Cardiac septum (tissue), 1 donor: ENCODE data around the gene KAZN. TPM values are rescaled to one million over a fixed set of nuclear protein-coding genes. Genes with fewer than 3 reads are reported as not detected.
"Not testable (repeated sequence)": the region's sequence is repeated elsewhere in the genome, so short reads cannot be mapped to it uniquely, and the experiment has no call there.

Source experiments
- DNase-seq: peaks from one replicate; pipeline ENCODE4 v3.0.0-alpha.2; 2020; ENCODE audit warnings: low spot score
- intact Hi-C: fragments of 100-400 bp; cut with DNase I; formaldehyde crosslinking; loops from one replicate; pipeline ENCODE4 v1.14.0; 2022
- long read RNA-seq: library from polyadenylated mRNA; unstranded; transcript quantifications from one replicate; pipeline ENCODE4 v2.0.0, GENCODE V29; 2021
- total RNA-seq: library from RNA; stranded (reverse); fragmentation: NEBNext Ultra II Directional; extraction: Animal tissue kit (Norgen Biotek cat#: 25700); gene quantifications from one replicate; pipeline ENCODE4 v1.2.1, GENCODE V29; 2021
- donor health status: DM: no; HTN: no; CAD: no.

KAZN gene
- total RNA-seq = 3.1 TPM
- long read RNA-seq, partial matches to known transcripts = 0 of 8 reads
- long read RNA-seq, other reads (novel, unspliced or antisense) = 7 of 8 reads

DNA sequence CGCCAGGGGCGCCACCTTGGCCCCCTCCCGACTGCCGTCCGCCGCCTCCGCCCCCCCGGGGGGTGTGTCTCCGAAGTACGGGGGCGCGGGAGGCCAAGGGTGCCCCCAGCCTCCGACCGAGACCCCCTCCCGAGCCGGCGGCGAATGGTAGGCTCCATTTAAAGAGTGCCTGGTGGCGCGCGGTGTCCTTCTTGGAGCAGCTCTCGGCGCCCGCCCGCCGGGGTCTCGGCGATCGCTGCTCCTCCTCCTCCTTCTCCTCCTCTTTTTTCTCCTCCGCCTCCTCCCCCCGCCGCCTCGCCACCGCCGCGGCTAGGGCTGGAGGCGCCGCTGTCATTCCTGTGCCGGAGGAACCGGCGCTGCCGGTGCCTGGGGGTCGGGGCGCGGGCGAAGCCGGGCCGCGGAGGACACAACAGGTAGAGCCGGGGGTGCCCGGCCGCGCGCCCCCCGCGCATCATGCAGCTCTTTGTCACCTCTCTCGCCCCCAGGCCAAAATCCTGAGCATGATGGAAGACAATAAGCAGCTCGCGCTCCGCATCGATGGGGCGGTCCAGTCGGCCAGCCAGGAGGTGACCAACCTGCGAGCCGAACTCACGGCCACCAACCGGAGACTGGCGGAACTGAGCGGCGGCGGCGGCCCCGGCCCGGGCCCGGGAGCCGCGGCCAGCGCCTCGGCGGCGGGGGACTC is at the start of gene KAZN:
Gene KAZN, plus strand, starts transcription at position 188 of the 685 bp plus-strand sequence.
- intact Hi-C loops = no loop called here
- no peak for DNase-seq

DNA sequence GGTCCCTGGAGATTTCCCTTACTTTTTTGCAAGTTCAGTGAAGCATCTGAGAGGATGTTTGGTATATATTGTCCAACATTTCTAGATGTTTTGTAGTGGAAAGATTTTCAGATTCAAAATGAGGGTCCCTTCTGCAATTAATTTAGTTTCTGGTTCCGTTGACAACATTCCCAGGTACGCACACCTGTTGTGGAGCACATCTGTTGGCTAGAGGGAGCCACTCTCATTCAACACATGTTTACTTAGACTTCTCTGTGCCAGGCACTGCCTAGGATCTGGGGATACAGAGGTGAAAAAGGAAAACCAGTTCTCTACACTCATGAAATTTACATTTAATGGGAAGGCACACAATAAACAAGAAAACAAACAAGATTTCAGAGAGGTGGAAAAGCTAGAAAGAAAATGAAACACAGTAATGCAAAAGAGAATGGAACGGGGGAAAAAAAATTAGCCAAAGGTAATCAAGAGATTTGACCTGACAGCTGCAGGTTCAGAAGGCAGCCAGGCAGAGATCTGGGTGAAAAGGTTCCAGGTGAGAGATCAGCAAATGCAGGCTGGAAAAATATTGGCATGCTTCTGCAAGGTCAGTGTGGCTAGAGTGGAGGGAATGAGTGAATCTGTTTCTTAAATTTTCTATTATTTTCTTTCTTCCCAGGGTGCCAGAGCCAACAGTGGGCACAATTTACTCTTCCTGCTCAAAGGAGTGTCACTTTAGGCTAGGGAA is 48.4 kb upstream of the KAZN start:
- no peak for DNase-seq
- intact Hi-C loops = no loop called here

DNA sequence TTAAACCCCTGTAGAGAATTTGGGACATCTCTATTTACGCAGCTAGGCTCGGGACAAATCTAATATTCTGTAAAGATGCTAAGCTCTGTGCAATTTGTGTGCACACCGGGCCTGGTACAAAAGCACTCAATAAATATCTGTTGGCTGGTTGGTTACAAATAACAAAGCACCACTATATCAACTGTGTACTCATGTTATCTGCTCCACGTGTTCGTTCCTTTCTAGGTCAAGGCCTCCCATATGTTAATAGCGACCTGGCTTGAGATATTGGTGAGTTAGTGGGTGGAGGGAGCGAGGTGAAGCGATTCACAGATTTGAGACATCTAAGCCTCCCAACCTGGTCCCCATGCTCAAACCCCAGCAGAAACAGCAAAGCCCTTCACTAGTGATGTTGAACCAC is 47.1 kb upstream of the KAZN start:
- intact Hi-C loops = no loop called here
- DNase-seq = no peak

DNA sequence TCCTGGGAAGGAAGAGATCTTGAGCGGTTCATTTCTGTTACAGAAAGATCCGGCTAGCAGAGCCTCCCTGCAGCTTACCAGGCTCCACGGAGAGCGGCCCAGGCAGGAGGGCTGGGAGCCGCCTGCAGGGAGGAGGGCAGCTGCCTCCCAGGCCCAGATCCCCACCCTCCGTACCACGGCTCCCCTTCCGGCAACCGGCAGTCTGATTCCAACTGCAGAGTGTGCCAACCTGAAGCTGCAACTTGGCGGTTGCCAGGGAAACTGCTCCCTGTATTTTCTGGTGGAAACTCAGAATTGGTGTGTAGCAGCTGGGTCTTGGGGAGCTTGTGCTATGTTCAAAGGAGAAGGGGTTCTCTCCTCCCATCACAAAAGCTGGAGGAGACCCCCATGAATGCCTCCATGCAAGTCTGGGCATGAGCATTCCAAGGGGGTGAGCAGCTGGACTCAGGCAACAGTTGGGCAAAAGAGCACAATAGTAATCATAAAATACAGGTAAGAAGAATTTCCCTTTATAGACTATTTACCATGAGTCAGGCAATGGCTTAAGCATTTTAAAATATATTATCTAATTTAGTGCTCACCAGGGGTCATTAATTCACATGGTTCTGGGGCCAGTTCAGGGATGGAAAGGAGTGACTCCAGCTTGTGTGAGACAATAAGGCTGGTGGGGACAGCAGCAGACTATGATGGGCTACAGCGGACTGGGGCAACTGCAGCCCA is 46.1 kb upstream of the KAZN start:
- intact Hi-C loops = no loop called here
- DNase-seq = no peak

DNA sequence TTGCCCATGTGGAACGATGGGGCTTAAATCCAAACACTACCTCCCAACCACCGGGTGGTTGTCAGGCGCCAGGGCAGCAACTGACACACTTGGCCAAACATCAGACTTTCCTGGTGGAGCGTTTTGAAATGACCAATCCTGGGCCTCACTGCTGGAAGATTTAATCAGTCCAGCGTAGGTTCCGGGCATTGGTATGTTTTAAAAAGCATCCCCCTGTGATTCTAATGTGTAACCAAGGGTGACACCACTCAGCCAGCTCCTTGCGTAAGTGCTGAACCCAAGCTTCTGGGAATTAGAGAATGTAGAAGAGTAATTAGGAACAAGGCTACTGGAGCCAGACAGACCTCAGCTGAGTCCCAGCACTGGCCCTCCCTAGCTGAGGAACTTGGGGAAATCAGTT is 44.8 kb upstream of the KAZN start:
- intact Hi-C loops = no loop called here
- DNase-seq = no peak

DNA sequence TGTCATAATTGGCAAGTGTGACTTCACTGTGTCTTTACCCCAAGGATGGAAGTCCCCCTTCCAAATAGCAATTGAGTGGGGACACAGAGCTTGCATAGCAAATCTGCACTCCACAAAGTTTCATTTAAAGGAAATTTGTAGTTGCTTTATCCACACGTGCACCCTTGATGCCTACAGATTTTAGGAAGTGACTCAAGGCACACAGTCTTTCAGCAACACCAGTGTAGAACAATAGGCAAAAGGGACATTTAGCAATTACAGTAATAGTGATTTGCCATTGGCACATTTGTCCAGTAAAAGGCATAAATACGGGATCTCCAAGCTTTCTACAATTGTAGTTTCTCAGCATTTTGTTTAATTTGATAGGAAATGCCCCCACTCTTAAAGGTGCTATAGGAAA is 43.4 kb upstream of the KAZN start:
- no peak for DNase-seq
- intact Hi-C loops = no loop called here

DNA sequence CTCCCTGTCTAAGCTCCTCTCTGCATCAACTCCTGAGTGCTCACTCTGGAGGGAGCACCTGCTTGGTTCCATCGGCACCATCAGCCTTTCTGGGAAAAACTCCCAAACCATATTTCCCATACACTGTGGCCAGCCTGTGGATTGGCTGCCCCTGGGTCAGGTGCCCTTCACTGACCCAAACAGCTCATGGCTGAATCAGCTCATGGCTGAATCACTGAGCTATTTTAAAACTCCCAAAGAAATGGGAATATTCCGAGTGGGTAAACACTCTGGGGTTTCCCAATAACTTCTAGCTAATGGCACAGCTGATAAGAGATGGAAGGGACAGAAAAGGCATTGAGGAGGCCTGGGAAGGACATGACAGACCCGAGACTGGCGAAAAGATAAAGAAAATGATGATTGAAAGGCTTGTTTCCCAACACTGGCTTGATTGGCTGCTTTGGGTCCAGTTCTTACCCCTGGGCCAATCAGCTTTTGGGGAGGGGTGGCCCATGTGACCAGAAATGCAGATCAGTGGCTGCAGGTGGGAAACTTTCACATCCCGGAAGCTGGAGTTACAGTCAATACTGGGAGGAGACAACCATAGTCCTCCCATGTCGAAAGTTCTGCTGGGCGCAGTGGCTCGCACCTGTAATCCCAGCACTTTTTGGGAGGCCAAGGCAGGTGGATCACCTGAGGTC is 37.3 kb upstream of the KAZN start:
- DNase-seq = no peak
- intact Hi-C loops = no loop called here

DNA sequence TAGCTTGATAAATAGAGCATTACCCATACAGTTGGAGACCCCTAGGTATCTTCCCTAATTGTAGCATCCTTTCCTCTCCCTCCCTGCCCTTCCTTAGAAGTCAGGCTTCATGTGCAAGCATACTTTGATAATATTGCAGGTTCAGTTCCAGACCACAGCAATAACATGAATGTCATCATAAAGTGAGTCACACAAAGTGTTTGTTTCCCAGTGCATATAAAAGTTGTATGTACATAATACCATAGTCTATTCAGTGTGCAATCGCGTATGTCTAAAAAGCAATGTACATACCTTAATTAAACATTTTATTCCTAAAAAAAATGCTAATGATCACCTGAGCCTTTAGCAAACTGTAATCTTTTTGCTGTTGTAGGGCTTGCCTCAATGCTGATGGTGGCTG is 33.4 kb upstream of the KAZN start:
- DNase-seq = no peak
- intact Hi-C loops = no loop called here

DNA sequence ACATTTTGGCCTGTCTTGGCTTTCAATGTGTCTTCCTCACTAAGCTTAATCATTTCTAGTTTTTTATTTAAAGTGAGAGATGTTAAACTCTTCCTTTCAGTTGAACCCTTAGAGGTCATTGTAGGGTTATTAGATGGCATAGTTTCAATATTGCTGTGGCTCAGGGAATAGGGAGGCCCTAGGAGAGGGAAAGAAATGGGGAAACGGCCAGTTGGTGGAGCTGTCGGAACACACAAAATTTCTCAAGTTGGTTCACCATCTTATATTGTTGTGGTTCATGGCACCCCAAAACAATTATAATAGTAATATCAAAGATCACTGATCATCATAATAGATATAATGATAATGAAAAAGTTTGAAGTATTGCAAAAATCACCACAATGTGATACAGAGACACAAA is 31.4 kb upstream of the KAZN start:
- intact Hi-C loops = no loop called here
- DNase-seq = no peak

DNA sequence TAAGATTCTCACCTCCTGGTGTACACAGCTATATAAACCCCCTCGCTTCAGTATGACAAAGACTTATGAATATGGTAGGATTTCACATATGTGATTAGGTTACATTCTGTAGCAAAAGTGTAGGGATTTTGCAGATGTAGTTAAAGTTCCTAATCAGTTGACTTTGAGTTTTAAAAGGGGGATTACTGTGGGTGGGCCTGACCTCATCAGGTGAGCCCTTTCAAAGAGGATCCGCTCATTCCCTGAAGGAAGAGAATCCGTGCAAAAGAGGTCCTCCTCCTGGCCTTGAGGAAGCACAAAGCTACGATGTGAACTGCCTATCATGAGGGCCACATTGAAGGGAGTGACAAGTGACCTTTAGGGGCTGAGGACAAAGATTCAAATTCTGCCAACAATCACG is 30.6 kb upstream of the KAZN start:
- no peak for DNase-seq
- intact Hi-C loops = no loop called here

DNA sequence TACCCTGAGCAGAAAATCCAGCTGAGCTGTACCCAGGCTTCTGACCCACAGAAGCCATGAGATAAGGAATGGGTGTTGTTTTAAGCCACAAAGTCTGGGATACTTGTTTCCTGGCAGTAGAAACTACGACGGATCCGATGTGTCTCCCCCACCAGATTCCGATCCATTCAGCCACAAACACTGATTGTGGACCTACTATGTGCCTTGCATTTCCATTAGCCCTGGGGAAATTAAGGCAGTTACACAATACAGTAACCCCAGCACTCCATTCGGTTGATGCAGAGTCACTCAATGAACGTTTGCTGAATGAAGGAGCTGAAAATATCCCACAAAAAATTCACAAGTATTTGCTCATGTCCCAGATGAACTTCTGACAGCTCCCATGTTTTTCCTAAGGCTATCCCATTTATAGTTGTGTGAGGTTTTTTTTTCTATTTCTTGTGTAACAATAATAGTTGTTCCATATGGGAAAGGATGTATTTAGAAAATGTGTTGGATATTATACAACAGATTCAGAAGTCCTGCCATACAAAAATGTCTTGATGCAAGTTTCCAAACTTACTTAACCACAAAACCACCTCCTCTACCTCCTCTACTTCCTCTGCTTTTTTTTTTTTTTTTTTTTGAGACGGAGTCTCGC is 29.6 kb upstream of the KAZN start:
- no peak for DNase-seq
- intact Hi-C loops = no loop called here

DNA sequence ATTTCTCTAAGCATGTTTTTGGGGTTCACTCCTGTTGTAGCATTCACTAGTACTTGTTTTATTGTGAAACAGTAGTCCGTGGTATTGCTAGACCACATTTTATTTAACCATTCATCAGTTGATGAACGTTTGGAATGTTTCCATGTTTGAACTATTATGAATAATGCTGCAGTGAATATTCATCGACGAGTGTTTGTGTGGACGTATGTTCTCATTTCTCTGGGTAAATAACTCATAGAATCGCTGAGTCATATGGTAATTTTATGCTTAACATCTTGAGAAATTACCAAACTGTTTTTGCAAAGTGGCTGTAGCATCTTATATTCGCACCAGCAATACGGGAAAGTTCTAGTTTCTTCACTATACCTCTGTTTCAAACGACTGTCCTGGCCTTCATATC is 28.0 kb upstream of the KAZN start:
- intact Hi-C loops = no loop called here
- DNase-seq = no peak

DNA sequence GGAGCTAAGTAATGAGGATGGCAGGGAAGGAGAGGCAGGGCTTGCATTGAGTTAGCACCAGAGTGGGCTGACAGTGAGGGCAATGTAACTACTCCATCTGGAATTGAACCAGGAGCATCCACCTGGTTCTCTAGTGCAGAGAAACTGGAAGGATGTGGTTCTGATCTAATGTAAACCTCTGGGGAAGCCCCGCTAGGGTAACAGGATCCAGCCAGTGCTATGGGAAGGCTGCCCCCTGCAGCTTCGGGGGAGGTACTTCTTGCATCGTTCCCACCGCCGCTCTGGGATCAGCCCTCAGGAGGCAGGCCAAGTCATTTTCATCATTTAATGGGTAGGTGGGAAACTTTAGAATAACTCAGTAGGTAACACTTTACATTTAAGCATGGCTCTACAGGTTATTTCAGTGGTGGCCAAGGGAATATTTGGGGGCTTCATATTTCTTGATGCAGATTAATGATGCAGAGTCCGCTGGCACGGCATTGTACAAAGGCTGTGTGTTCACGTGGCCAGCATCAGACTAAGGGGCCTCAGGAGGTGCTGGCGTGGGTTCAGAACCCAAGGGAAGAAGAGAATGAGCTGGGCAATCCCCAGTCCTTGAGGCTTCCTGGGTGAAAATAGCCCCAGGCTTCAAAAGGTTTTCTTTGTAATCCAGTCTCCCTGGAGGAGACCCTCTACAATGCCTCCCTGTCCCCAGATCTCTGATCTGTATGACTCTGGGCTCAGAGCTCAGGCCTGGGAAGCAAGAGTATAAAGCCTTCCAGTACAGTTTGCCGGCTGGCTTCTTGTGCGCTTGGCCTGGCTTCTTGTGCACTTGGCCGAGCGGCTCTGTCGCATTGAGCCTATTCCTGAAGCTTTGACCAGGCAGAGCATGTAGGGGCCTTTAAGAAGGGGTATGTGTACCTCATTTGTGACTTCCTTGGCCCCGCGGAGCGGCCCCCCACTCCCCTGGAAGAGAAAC is 26.4 kb upstream of the KAZN start:
- no peak for DNase-seq
- intact Hi-C loops = no loop called here

DNA sequence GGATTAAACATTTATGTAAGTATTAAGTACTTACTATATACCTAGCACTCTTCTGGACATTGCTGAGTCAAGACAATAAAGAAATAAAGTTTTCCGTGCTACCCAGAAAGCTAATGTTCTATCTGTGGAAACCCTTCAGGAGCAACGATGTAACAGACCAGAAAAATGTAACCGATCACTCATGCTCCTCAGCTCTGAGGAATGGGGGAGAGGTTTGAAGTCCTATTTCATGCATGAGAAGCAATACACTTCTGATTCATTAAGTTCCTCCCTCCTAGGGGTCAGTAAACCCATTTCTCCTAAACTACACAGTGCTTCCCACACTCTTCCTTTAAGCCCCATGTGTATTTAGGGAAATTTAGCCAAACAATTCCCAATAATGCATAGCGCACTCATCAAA is 25.6 kb upstream of the KAZN start:
- intact Hi-C loops = no loop called here
- no peak for DNase-seq

DNA sequence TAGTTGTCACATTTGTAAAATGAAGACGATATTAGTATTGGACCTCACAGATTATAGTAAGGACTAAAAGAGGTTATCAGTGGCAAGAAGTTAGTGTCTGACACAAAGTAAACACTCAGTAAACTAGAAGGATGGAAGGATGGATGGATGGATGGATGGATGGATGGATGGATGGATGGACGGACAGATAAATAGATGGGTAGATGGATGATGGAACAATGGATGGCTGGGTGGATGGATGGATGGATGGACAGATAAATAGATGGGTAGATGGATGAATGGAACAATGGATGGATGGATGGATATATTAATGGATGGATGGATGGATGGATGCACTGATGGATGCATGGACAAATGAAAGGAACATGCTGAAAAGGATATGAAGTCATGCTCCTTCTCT is 22.3 kb upstream of the KAZN start:
- intact Hi-C loops = no loop called here
- DNase-seq = no peak

DNA sequence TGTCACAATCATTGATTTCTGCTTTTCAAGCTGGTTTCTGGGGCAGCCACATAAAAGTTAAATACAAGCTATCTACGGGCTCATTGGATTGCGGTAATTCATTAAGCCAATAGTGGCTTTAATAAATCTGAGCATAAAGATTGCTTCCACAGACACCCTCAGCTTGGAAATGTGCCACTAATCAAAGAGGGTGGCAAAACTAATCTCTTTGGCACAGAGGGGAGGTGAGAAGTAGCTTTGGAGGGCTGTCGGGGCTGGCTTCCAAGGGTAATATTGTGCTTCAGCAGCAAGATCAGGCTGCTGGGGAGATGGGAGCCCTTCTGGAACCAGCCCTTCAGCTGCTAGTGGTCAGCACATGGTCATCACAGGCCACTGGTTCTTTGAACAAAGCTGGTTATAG is 21.2 kb upstream of the KAZN start:
- no peak for DNase-seq
- intact Hi-C loops = no loop called here

DNA sequence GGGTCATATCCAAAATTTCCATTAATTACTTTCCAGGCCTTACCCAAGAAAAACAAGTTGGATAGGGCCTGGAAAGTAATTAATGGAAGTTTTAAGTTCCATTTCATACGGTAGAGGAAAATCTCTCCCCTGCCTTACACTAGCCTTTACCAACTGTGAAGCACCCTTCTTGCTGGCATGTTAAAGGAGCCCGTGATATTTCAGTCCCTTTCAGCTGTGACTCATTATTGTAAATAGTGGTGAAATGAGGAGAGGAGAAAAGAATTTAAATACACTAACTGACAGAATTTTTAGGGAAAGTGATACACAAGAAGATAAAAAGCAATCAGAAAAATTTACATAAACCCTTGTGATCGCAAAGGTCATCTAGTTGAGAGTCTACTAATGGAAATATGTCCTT is 20.3 kb upstream of the KAZN start:
- intact Hi-C loops = no loop called here
- DNase-seq = no peak

DNA sequence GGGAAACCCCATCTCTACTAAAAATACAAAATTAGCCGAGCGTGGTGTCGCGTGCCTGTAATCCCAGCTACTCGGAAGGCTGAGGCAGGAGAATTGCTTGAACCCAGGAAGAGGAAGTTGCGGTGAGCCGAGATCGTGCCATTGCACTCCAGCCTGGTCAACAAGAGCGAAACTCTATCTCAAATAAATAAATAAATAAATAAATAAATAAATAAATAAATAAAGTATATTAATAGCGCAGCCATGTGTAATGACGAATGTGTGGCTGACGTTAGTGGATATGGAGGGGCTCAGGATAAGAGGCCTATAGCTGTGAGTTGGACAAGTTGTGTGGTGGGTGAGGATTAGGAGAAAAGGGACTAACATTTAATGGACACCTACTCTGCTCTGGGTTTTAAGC is 18.2 kb upstream of the KAZN start:
- intact Hi-C loops, DNase-seq: not testable (repeated sequence)

DNA sequence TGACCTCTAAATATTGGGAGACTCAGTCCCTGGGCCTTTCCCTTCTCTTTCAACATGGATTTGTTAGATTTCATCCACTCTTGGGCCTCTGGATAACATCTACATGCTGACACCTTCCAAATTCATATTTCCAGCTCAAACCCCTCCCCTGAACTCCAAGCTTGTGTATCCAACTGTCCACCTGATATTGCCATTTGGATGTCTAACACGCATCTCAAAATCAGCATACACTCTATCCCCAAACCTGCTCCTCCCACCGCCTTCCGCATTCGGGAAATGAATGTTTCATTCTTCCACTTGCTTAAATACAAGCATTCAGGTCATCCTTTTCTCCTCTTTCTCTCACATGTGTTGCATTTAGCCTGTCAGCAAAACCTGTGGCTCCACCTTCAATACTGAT is 17.5 kb upstream of the KAZN start:
- no peak for DNase-seq
- intact Hi-C loops = no loop called here
